Stimulated activated CD4-positive, alpha-beta T cell treated with anti-CD3 and anti-CD28 coated beads, Interleukin-1b, Interleukin-23, amount 100 ng/mL, for 4 hours (primary cell): ENCODE results near the gene DEFB126.
"Not testable (repeated sequence)": the region's sequence is repeated elsewhere in the genome, so short reads cannot be mapped to it uniquely, and the experiment has no call there.

ENCODE experiments used
- DNase-seq, 2 donors: peaks; one replicate each; pipeline ENCODE4 v3.0.0-alpha.2; 2020; ENCODE audit warnings: low read depth in 2 of 2

Gene DEFB126, protein sequence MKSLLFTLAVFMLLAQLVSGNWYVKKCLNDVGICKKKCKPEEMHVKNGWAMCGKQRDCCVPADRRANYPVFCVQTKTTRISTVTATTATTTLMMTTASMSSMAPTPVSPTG

DNA sequence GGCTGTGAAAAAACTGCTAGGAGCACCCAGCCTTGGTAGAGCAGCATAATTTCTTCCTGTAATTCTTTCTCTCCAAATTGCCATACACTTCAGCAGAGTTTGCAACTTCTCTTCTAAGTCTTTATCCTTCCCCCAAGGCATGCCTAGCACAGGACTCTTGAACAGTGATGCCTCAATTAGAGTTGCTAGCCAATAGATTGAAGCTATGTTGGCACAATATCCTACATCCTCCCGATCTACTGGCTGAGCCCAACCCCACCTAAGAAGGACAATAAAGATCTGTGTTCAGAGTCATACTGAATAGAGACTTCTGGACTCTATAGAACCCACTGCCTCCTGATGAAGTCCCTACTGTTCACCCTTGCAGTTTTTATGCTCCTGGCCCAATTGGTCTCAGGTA is at the start of gene DEFB126:
TSS of gene DEFB126 (plus strand) at position 301 of the 400 bp plus-strand sequence. CDS start at position 340, 39 bp downstream.
- no peak for DNase-seq

DNA sequence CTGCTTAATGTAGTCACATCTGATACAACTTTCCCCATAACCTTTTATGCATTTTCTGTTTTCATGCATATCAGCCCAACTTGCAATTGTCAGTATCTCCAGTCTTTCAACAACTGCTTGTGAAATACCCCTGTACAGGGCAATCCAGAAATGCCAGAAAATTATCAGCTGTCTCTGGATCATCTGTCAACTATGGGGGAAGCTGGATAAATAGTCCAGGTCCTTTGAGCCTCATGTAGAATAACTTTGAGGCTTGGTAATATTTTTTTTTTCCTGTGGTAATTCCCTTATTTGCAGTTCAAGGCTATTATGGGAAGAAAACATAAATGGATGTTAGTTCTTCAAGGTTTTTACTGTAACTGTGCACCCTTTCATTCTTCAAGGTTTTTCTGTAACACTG is 48.7 kb upstream of the DEFB126 start:
- DNase-seq = no peak

DNA sequence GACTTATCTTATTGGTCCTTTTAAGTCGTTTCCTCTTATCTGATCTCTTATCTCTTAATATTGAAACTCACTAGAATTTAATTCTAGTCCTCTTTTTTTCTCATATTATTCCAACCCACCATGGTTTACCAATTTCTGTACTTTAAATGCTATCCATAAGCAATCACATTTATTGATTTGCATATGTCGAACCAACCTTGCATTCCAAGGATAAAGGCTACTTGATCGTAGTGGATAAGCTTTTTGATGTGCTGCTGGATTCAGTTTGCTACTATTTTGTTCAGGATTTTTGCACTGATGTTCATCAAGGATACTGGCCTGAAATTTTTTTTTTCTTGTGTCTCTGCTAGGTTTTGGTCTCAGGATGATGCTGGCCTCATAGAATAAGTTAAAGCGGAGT is 47.2 kb upstream of the DEFB126 start:
- no peak for DNase-seq

GRCh38 chr20:97691-98090 is 44.7 kb upstream of the DEFB126 start:
- DNase-seq = not testable (repeated sequence)

GRCh38 chr20:101975-102374 is 40.4 kb upstream of the DEFB126 start:
- DNase-seq = no peak

- no peak for DNase-seq
Observed at GRCh38 chr20:103456-103855, 38.9 kb upstream of the DEFB126 start.

DNA sequence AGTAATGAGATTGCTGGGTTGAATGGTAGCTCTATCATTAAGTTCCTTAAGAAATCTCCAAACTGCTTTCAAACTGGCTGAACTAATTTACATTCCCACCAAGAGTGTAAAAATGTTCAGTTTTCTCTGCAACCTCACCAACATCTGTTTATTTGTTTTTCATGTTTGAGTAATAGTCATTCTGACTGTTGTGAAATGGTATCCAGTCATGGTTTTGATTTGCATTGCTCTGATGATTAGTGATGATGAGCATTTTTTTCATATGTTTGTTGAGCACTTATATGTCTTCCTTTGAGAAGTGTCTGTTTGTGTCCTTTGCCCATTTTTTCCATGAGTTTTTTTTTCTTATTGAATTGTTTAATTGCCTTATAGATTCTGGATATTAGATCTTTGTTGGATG is 30.0 kb upstream of the DEFB126 start:
- no peak for DNase-seq

- no peak for DNase-seq
Observed at GRCh38 chr20:117518-117917, 24.9 kb upstream of the DEFB126 start.

- DNase-seq = not testable (repeated sequence)
Observed at GRCh38 chr20:129786-130323, 12.5 kb upstream of the DEFB126 start.

GRCh38 chr20:137668-138490 is 4.5 kb upstream of the DEFB126 start:
- DNase-seq = no peak

- no peak for DNase-seq
Observed at GRCh38 chr20:145877-146276, 3.5 kb downstream of the DEFB126 start.

GRCh38 chr20:152131-152530 is 9.7 kb downstream of the DEFB126 start:
- DNase-seq = no peak

GRCh38 chr20:157154-157553 is 14.8 kb downstream of the DEFB126 start, which contains the start of gene DEFB127:
DEFB127 (plus strand) TSS chr20:157454; CDS start chr20:157545, 91 bp downstream.
- DNase-seq = no peak

DNA sequence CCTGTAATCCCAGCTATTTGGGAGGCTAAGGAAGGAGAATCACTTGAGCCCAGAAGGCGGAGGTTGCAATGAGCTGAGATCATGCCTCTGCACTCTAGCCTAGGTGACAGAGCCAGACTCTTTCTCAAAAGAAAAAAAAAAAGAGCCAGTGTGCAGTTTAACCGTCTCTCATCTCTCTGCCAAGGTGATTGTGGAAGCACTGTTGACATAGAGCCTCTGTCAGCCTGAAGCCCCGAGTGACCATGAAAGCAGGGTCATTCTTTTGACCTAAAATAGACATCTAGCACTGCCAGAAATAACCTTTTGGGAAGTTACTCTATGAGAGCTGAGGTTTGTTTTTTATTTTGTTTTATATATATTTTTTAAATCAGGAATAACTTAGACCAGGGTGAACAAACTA is 22.2 kb downstream of the DEFB126 start:
- no peak for DNase-seq

DNA sequence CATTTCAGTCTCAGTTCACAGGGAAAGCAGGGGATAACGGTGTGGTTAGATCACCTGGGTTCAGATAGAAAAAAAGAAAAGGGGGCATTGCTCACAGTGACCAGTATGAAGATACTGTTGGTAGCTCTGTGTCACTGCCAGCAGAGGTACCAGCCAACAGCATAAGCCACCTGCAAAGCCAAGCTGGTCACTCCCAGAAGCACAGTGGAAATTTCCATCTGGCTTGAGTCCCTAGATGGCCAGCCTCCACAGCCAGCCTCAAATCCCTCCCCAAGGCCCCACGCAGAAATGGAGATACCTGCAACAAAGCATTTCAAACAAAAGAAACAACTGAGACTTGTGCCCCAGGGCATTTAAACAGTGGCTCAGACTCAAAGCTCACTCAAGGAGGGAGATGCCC is 26.5 kb downstream of the DEFB126 start:
- no peak for DNase-seq

- DNase-seq = no peak
Observed at GRCh38 chr20:184288-184687, 41.9 kb downstream of the DEFB126 start.

DNA sequence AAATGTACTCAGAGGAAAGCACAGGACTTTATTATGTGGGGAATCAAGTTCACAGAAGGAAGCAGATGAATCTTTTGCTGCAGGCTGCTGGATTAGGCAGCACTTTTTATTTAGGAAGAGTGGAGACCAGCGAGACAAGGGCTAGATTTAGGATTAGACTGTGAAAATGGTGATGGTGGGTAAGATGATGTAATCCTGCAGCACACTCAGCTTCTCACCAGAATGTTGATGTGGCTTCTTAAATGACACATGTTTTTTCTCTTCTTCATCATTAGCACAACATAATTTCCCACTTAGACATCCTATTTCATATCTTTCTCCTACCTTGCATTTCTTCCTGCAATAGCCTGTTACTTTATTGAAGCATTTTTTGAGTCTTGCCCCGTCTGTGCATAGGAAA is 45.3 kb downstream of the DEFB126 start:
- DNase-seq = no peak

- DNase-seq = no peak
Observed at GRCh38 chr20:189611-190010, 47.2 kb downstream of the DEFB126 start, which contains the start of gene DEFB128. DEFB128 (minus strand) TSS chr20:189711; CDS start chr20:189623, 88 bp downstream.
